ENCODE measurements around the gene MCM9. TPM values are rescaled to one million over a fixed set of nuclear protein-coding genes. Genes with fewer than 3 reads are reported as not detected.
A peak's percentile ranks its signal among the peaks of the same experiment; 100 is the strongest.
"Not testable (repeated sequence)": the region's sequence is repeated elsewhere in the genome, so short reads cannot be mapped to it uniquely, and the experiment has no call there.

MCM9 gene
- total RNA-seq, 1 donor from 2014 or later: 6.0 TPM

- ATAC-seq (no peak), DNase-seq (no peak)
- intact Hi-C loops (cut with micrococcal nuclease): no loop called here
Measured at GRCh38 chr6:118825661-118826060, 109.3 kb downstream of the MCM9 start.

DNA sequence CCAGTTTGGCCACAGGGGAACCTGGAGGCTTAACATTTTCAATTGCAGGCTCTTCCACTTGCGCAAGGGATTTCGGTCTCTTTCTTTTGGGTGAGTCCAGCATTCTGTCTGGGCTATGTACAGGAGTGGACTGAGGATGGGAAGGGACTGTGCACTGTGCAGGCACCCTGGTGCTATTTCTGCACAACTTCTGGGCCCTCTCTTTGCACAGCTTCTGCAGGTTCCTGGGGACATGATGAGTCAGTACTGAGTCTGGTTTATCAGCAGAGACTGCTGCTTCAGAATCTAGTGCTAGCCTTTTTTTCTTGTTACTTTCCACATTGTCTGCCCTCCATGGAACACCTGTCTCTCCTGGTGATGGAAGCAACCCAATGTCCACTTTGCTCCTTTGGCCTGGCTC is 119.5 kb downstream of the MCM9 start:
- ATAC-seq (no peak), DNase-seq (no peak)
- intact Hi-C loops (cut with micrococcal nuclease): no loop called here

DNA sequence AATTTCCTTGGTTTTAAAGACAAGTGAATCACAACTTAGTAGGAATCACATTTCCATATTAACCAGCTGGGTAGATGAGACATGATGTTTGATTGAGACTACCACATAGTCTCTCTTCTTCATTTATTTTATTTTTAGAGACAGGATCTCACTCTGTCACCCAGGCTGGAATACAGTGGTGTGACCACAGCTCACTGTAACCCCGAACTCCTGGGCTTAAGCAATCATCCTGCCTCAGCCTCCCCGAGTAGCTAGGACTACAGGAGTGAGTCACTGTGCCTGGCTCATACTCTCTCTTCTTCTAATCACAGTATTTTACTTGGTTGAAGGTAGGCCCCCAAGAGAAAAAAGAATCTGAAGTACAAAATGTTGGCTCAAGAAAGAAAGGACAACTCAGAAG is 121.2 kb downstream of the MCM9 start:
- DNase-seq: no peak
- ATAC-seq: no peak
- intact Hi-C loops (cut with micrococcal nuclease): no loop called here

DNA sequence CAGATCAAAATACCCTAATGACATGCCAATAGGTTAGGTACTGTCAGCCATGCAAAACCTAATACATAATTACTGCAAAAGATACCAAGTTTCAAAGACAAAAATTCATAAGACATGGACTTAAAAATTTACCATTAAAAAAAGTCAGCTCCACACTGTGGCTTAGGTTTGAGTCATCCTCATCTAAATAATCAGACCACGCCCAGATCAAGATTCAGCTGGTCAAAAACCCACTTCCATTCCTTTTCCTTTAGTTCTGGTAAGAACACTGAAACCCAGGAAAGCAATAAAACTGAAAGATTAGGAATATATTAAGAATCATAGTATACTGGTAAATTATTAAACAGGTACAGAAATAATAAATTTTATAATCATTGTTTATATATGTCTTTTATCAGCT is 122.0 kb downstream of the MCM9 start:
- intact Hi-C loops (cut with micrococcal nuclease): no loop called here
- no peak for DNase-seq
- no peak for ATAC-seq

DNA sequence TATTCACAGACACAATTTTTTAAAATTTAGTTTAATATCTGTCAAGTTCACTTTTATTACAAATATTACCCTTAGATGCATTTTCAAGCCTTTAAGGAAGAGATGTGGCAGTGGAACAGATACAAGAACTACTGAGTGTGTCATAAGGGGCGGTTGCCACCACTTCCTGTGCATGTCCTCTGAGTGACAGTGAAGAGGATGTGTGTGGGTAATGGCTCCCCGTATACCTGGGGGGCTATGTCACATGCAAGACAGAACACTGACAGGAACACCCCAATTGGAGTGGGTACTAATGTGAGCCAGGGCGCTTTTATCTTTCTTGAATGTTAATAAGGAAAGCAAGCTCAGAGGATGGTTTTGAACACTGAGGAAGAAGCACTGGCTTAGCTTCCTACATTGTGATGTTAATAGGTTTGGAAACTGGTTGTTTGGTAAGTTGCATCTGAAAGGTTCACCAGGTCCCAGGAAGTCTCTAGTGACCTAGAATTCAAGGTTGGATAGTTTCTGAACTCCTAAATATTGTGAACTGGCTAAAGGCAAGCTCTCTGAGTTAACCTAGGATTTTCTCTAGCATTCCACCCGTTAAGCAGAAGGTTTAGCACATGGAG is 124.4 kb downstream of the MCM9 start:
- no peak for ATAC-seq
- intact Hi-C loops (cut with micrococcal nuclease): no loop called here

GRCh38 chr6:118808793-118809638 is 125.9 kb downstream of the MCM9 start:
- ATAC-seq (no peak), DNase-seq (no peak)
- intact Hi-C loops (cut with micrococcal nuclease): no loop called here

More for the DNA sequence above, 124.4 kb downstream of the MCM9 start:
- DNase-seq: no peak

DNA sequence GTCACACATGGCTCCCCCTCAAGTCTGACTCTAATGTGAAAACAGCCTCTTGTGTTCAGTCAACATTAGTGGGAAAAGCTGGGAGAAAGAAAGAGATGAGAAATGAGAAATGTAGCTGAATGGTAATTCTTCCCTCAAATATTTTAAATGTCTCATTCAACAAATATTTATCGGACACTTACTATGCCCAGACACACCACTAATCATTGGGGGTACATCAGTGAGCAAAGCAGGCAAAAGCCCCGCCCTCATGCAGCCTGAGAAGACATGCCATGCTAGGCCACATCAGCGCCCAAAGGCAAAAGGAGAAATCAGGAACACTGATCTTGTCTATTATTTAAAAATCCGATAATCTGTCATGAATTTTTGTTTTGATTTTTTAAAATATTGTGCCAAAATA is 130.9 kb downstream of the MCM9 start:
- DNase-seq: no peak
- no peak for ATAC-seq
- intact Hi-C loops (cut with micrococcal nuclease): no loop called here

DNA sequence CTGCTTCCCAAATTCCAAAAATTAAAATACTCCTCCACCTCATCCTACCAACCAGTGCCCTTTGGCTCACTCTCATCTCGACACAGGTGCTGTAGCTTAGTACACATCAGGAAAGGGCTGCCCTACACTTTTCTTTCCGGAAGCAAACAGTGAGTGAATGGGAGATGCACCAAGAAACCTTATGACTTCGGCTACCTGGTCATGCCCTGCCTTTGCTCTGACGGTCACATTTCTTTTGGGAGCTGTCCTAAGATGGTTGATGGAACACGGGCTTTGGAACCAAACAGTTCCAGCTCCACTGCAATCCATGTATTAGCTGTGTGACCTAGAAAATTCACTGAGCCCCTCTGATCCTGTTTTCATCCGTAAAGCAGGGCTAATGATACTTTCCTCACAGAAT is 133.7 kb downstream of the MCM9 start:
- DNase-seq (no peak), ATAC-seq (no peak)
- intact Hi-C loops (cut with micrococcal nuclease): no loop called here

DNA sequence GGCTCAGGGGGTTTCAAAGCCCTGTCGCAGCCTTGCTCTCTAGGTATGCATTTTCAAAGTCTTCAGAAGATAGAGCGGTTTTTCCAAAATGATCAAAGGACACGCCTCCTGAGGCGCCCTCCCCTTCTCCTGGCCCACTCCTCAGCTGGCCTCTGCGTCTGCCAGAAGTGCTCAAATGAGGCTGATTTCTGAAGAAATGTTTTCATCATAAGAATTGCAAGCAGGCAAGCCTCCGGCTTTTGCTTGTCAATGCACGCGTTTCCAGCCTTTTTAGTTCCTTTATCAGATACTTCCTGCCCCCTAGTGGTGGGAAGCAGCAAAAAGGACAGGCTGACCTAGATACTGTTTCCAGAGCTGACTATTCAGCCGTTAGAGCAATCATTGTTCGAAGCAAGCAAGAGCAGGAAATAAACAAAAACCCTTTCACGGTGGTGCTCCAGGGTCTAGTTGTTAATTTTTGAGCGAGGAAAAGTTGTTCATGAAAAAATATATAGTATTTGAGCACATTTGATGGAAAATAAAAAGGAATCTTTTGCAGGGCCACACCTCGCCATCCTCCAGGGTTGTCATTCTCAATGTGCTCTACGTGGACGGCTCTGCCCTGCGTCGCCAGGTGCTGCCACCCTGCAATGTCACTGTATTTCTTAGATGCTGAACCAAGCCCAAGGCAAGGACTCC is 134.4 kb downstream of the MCM9 start:
- peak; percentile 84 for ATAC-seq
- intact Hi-C loops (cut with micrococcal nuclease): no loop called here
- DNase-seq: peak; percentile 52

DNA sequence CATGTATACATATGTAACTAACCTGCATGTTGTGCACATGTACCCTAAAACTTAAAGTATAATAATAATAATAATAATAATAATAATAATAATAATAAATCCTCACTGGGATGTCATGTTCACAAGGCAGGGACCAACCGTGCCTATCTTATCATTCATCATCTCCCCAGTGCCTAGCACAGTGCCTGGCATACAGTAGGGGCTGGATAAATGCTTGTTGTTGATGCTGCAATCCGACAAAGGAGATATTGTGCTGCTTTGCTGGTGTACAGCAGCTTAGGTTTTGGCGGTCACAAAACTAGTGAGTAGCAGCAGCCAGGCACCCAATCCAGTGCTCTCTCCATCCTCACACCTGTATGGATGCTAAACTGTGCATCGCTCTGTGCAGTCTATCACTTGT is 135.1 kb downstream of the MCM9 start:
- intact Hi-C loops (cut with micrococcal nuclease): no loop called here
- ATAC-seq: no peak
- DNase-seq: no peak

DNA sequence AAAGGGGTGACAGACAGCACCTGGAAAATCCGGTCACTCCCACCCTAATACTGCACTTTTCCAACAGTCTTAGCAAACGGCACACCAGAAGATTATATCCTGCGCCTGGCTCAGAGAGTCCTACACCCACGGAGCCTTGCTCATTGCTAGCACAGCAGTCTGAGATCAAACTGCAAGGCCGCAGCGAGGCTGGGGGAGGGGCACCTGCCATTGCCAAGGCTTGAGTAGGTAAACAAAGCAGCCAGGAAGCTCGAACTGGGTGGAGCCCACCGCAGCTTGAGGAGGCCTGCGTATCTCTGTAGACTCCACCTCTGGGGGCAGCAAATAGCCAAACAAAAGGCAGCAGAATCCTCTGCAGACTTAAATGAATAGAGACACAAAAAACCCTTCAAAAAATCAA is 138.4 kb downstream of the MCM9 start:
- DNase-seq: peak; percentile 66
- intact Hi-C loops (cut with micrococcal nuclease); ATAC-seq: not testable (repeated sequence)

DNA sequence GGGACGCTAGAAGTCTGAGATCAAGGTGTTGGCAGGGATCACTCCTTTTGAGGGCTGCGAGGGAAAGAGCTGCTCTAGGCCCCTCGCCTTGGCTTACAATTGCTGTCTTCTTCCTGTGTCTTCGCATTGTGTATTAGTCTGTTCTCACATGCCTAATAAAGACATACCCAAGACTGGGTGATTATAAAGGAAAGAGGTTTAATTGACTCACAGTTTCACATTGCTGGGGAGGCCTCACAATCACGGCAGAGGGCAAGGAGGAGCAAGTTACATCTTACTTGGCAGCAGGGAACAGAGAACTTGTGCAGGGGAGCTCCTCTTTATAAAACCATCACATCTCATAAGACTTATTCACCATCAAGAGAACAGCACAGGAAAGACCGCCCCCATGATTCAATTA is 143.5 kb downstream of the MCM9 start:
- DNase-seq (no peak), ATAC-seq (no peak)
- intact Hi-C loops (cut with micrococcal nuclease): no loop called here

DNA sequence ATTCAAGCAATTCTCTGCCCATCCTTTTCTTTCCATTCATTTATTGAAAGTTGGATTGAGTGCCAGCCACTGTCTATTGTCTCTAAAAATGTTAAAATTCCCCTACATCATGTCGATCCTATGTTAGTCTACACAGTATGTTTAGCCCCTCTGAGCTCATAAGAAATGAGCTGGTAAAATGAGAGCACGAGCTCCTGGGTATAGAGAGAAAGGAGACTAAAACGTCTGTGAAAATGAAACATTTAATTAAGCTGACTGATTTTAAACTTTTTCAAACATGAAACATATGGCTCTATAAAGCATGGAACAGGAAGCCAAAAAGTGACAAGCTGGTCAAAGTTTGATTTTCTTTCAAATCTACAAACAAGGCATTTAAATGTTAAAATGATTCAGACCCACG is 145.0 kb downstream of the MCM9 start:
- ATAC-seq (no peak), DNase-seq (no peak)
- intact Hi-C loops (cut with micrococcal nuclease): no loop called here

- no peak for ATAC-seq
- intact Hi-C loops (cut with micrococcal nuclease): no loop called here
- DNase-seq: no peak
Measured at GRCh38 chr6:118789419-118789818, 145.5 kb downstream of the MCM9 start.

DNA sequence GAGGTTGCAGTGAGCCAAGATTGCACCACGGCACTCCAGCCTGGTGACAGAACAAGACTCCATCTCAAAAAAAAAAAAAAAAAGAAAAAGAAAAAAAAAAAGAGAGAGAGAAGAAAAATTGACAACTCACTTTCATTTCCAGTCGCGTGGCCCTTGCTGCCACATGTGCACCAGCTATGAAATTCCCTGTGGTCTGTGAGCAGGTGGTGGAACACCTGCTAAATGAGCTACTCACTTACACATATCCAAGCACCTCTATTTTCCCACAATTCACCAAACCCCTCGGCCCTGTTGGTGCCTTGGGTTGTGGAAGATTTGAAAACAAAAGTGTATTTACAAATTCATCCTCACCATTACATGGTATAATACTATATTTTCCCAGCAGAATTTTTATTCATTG is 146.3 kb downstream of the MCM9 start:
- DNase-seq (no peak), ATAC-seq (no peak)
- intact Hi-C loops (cut with micrococcal nuclease): no loop called here

DNA sequence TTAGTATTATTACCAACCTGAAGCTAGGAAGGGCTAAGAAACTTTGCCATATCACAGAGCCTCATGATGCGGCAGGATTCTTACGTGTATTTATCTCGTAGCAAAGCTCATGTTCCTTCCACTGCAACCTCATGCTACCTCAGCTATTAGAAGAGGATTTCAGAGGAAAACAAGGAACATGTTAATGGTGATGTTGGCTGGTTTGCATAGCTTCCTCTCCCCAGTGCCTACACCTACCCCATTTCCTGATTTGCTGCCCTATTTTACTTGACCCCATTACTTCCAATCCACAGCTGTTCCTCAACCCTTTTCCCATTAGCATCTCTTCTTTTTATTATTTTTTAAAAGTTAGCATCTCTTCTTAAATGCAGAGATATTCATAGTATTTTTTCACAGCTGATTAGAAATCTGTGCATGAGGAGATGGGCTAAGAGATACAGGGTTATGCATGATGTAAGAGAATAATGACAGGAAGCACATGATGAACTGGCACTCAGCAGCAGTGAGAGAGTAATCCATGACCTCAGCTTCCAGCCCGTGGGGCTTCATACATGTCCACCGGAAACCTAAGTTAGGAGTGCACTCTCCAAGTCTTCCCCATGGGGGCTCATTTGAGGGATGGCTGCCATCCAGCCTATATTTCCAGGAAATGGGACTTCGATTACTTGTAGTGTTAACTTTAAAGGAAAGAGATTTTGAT is 147.1 kb downstream of the MCM9 start:
- ATAC-seq (peak; percentile 60), DNase-seq (no peak)
- intact Hi-C loops (cut with micrococcal nuclease): no loop called here

DNA sequence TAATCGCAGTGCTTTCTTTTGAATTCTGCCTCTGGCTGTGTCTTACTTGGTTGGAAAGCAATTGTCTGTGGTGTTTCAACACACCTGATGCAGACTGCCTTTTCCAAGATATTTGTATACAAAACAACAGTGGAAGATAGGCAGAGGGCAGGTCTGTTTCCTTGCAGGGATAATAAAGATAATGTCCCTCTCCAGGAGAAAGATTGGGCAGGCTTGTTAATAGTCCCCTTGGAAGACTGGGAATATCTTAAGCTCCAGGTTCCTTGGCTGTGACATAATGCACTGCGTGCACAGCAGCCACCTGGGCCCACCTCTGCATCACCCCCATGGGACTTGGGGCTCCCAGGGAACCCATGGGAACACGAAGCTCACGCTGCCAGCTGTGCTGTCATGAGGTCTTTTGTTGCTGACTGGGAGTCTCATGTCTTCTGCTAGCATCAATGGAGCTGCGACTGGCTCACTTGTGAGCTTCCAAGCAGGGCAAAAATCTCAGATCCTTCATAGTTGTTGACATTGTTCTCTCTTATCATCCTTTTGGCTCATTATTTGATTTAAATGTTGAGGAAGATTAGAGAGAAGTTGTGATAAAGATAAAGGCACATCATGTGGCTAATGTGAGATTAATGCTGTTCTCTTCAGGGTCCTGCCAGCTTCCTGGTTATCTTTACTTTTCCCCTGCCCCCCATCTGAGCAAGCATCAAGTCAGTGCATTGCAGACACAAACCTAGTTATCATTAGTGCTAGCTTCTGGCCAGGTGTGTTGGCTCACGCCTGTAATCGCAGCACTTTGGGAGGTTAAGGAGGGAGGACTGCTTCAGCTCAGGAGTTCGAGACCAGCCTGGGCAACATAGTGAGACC is 148.1 kb downstream of the MCM9 start:
- ATAC-seq (no peak), DNase-seq (no peak)
- intact Hi-C loops (cut with micrococcal nuclease): no loop called here

DNA sequence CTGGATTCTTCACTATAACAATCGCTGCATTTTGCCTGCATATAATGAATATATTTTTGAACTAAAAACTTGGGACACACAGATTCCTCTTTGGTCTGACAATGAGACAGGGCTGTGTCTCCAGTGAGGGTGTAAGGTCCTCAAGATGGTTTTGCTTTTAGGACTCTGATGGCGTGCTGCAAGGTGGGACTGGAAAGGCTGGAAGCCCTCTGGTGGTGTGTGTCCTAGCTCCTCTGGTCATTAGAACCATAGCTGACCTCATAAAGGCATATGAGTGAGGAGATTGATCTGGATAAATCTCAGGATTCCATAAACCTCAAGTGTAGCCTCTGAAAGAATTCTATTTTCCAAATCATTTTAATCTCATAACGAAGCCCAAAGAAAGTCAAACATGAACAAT is 149.4 kb downstream of the MCM9 start:
- no peak for DNase-seq
- intact Hi-C loops (cut with micrococcal nuclease): no loop called here
- ATAC-seq: no peak

GRCh38 chr6:118784641-118785164 is 150.3 kb downstream of the MCM9 start:
- intact Hi-C loops (cut with micrococcal nuclease): no loop called here
- DNase-seq (peak; percentile 52), ATAC-seq (peak; percentile 71)

All from left ventricle myocardium superior (tissue), 1 donor.